ENCODE measurements around the gene ASTN2.

The ASTN2 gene

GRCh38 chr9:116928289-116928688 lies 486.6 kb downstream of the ASTN2 start:
- no peaks in the 10 kb centered on the region for H3K79me1 ChIP-seq (ENCODE audit: low read depth, low read length)
- H2AFZ ChIP-seq (ENCODE audit: low read length) = no peak overlapping the region
- H2BK120ac ChIP-seq (ENCODE audit: low read depth, low read length) = no peak overlapping the region
- no peak overlapping the region for H4K8ac ChIP-seq (ENCODE audit: low read depth, low read length)
- no peaks in the 10 kb centered on the region for H3K36me3 ChIP-seq (replicated peaks in 1 of 2; ENCODE audit: control insufficient read depth in 2 of 2, insufficient read depth in 2 of 2, low read length in 2 of 2)
- no peak overlapping the region for H3K4ac ChIP-seq (ENCODE audit: low read length)
- H3K9ac ChIP-seq (ENCODE audit: low read depth, low read length, poor library complexity) = no peak overlapping the region
- no peak overlapping the region for H4K91ac ChIP-seq (ENCODE audit: low read depth, low read length, poor library complexity)
- DNase-seq (ENCODE audit: low spot score) = no peak
- no peak overlapping the region for H3K18ac ChIP-seq (ENCODE audit: low read length)
- no CpG with 5 or more reads among the region's 2 CpGs for WGBS, 2 donors (ENCODE audit: extremely low coverage in 2 of 2, insufficient read length in 2 of 2, insufficient replicate concordance in 1 of 2)
- no peak overlapping the region for H2BK12ac ChIP-seq (ENCODE audit: low read length)
- H3K9me3 ChIP-seq (replicated peaks in 1 of 2; ENCODE audit: control insufficient read depth in 2 of 2, insufficient read depth in 1 of 2, low read depth in 1 of 2, low read length in 2 of 2) = no peaks in the 10 kb centered on the region
- H3K23ac ChIP-seq (ENCODE audit: low read depth, low read length, poor library complexity) = no peak overlapping the region
- H3K4me3 ChIP-seq (ENCODE audit: low read length in 2 of 2) = no peak overlapping the region
- no peak overlapping the region for H3K27ac ChIP-seq (replicated peaks; ENCODE audit: low read length)
- H3K4me2 ChIP-seq (ENCODE audit: insufficient read depth, low read length, poor library complexity, severe bottlenecking) = no peak overlapping the region
- H3K14ac ChIP-seq (ENCODE audit: low read length) = no peak overlapping the region
- no peak overlapping the region for H2BK5ac ChIP-seq (ENCODE audit: low read length)
- H2AK5ac ChIP-seq (ENCODE audit: low read depth, low read length) = no peak overlapping the region
- H3K4me1 ChIP-seq (ENCODE audit: control insufficient read depth in 2 of 2, insufficient read depth in 1 of 2, low read depth in 1 of 2, low read length in 2 of 2) = peaks cover 0 to 17% of the 10 kb centered on the region in 2 donors
- no peaks in the 10 kb centered on the region for H3K27me3 ChIP-seq (ENCODE audit: control insufficient read depth in 3 of 3, insufficient read depth in 3 of 3, low read depth in 1 of 3, low read length in 3 of 3)
- no peak overlapping the region for H2BK15ac ChIP-seq (ENCODE audit: low read length)

- no CpG with 5 or more reads among the region's 3 CpGs for WGBS, 2 donors (ENCODE audit: extremely low coverage in 2 of 2, insufficient read length in 2 of 2, insufficient replicate concordance in 1 of 2)
- no peak for DNase-seq (ENCODE audit: low spot score)
- no peak overlapping the region for H3K23ac ChIP-seq (ENCODE audit: low read depth, low read length, poor library complexity)
- no peak overlapping the region for H3K9ac ChIP-seq (ENCODE audit: low read depth, low read length, poor library complexity)
- no peaks in the 10 kb centered on the region for H3K79me1 ChIP-seq (ENCODE audit: low read depth, low read length)
- H3K18ac ChIP-seq (ENCODE audit: low read length) = no peak overlapping the region
- H2AK5ac ChIP-seq (ENCODE audit: low read depth, low read length) = no peak overlapping the region
- H3K27me3 ChIP-seq (ENCODE audit: control insufficient read depth in 3 of 3, insufficient read depth in 3 of 3, low read depth in 1 of 3, low read length in 3 of 3) = no peaks in the 10 kb centered on the region
- H3K4ac ChIP-seq (ENCODE audit: low read length) = no peak overlapping the region
- H2BK120ac ChIP-seq (ENCODE audit: low read depth, low read length) = no peak overlapping the region
- H3K36me3 ChIP-seq (replicated peaks in 1 of 2; ENCODE audit: control insufficient read depth in 2 of 2, insufficient read depth in 2 of 2, low read length in 2 of 2) = no peaks in the 10 kb centered on the region
- no peak overlapping the region for H2BK15ac ChIP-seq (ENCODE audit: low read length)
- H4K91ac ChIP-seq (ENCODE audit: low read depth, low read length, poor library complexity) = no peak overlapping the region
- H3K9me3 ChIP-seq (replicated peaks in 1 of 2; ENCODE audit: control insufficient read depth in 2 of 2, insufficient read depth in 1 of 2, low read depth in 1 of 2, low read length in 2 of 2) = no peaks in the 10 kb centered on the region
- no peak overlapping the region for H3K27ac ChIP-seq (replicated peaks; ENCODE audit: low read length)
- no peak overlapping the region for H2BK12ac ChIP-seq (ENCODE audit: low read length)
- no peak overlapping the region for H3K14ac ChIP-seq (ENCODE audit: low read length)
- no peak overlapping the region for H2BK5ac ChIP-seq (ENCODE audit: low read length)
- H3K4me3 ChIP-seq (ENCODE audit: low read length in 2 of 2) = no peak overlapping the region
- no peak overlapping the region for H2AFZ ChIP-seq (ENCODE audit: low read length)
- H4K8ac ChIP-seq (ENCODE audit: low read depth, low read length) = no peak overlapping the region
- peaks cover 0 to 16% of the 10 kb centered on the region in 2 donors for H3K4me1 ChIP-seq (ENCODE audit: control insufficient read depth in 2 of 2, insufficient read depth in 1 of 2, low read depth in 1 of 2, low read length in 2 of 2)
- no peak overlapping the region for H3K4me2 ChIP-seq (ENCODE audit: insufficient read depth, low read length, poor library complexity, severe bottlenecking)
Measured at GRCh38 chr9:116927726-116928125, 487.1 kb downstream of the ASTN2 start.

GRCh38 chr9:116925121-116925520 lies 489.7 kb downstream of the ASTN2 start:
- Histone ChIP-seq H2AFZ (ENCODE audit: low read length) (no peak overlapping the region), H3K23ac (ENCODE audit: low read depth, low read length, poor library complexity) (no peak overlapping the region), H2AK5ac (ENCODE audit: low read depth, low read length) (no peak overlapping the region)

GRCh38 chr9:116924462-116925110 lies 490.3 kb downstream of the ASTN2 start:
- no peaks in the 10 kb centered on the region for H3K79me1 ChIP-seq (ENCODE audit: low read depth, low read length)
- H2BK5ac ChIP-seq (ENCODE audit: low read length) = no peak overlapping the region
- H4K8ac ChIP-seq (ENCODE audit: low read depth, low read length) = no peak overlapping the region
- no peak overlapping the region for H3K4me2 ChIP-seq (ENCODE audit: insufficient read depth, low read length, poor library complexity, severe bottlenecking)
- no peak overlapping the region for H2BK12ac ChIP-seq (ENCODE audit: low read length)
- no peak overlapping the region for H2AFZ ChIP-seq (ENCODE audit: low read length)
- H3K4me3 ChIP-seq (ENCODE audit: low read length in 2 of 2) = no peak overlapping the region
- WGBS, 2 donors (ENCODE audit: extremely low coverage in 2 of 2, insufficient read length in 2 of 2, insufficient replicate concordance in 1 of 2) = no CpG with 5 or more reads among the region's 6 CpGs
- H2BK120ac ChIP-seq (ENCODE audit: low read depth, low read length) = no peak overlapping the region
- H3K18ac ChIP-seq (ENCODE audit: low read length) = no peak overlapping the region
- H4K91ac ChIP-seq (ENCODE audit: low read depth, low read length, poor library complexity) = no peak overlapping the region
- no peaks in the 10 kb centered on the region for H3K27me3 ChIP-seq (ENCODE audit: control insufficient read depth in 3 of 3, insufficient read depth in 3 of 3, low read depth in 1 of 3, low read length in 3 of 3)
- H2AK5ac ChIP-seq (ENCODE audit: low read depth, low read length) = no peak overlapping the region
- no peaks in the 10 kb centered on the region for H3K9me3 ChIP-seq (replicated peaks in 1 of 2; ENCODE audit: control insufficient read depth in 2 of 2, insufficient read depth in 1 of 2, low read depth in 1 of 2, low read length in 2 of 2)
- no peaks in the 10 kb centered on the region for H3K36me3 ChIP-seq (replicated peaks in 1 of 2; ENCODE audit: control insufficient read depth in 2 of 2, insufficient read depth in 2 of 2, low read length in 2 of 2)
- no peak overlapping the region for H3K14ac ChIP-seq (ENCODE audit: low read length)
- no peak overlapping the region for H3K9ac ChIP-seq (ENCODE audit: low read depth, low read length, poor library complexity)
- no peak overlapping the region for H2BK15ac ChIP-seq (ENCODE audit: low read length)
- no peak overlapping the region for H3K27ac ChIP-seq (replicated peaks; ENCODE audit: low read length)
- H3K4me1 ChIP-seq (ENCODE audit: control insufficient read depth in 2 of 2, insufficient read depth in 1 of 2, low read depth in 1 of 2, low read length in 2 of 2) = peaks cover 0 to 13% of the 10 kb centered on the region in 2 donors
- DNase-seq (ENCODE audit: low spot score) = no peak
- H3K4ac ChIP-seq (ENCODE audit: low read length) = no peak overlapping the region
- H3K23ac ChIP-seq (ENCODE audit: low read depth, low read length, poor library complexity) = no peak overlapping the region

More at GRCh38 chr9:116925121-116925520, 489.7 kb downstream of the ASTN2 start:
- Histone ChIP-seq H3K4ac (ENCODE audit: low read length) (no peak overlapping the region), H2BK5ac (ENCODE audit: low read length) (no peak overlapping the region), H3K4me2 (ENCODE audit: insufficient read depth, low read length, poor library complexity, severe bottlenecking) (no peak overlapping the region), H3K27me3 (ENCODE audit: control insufficient read depth in 3 of 3, insufficient read depth in 3 of 3, low read depth in 1 of 3, low read length in 3 of 3) (no peaks in the 10 kb centered on the region), H3K27ac (replicated peaks; ENCODE audit: low read length) (no peak overlapping the region), H3K79me1 (ENCODE audit: low read depth, low read length) (no peaks in the 10 kb centered on the region), H3K9ac (ENCODE audit: low read depth, low read length, poor library complexity) (no peak overlapping the region), H3K9me3 (replicated peaks in 1 of 2; ENCODE audit: control insufficient read depth in 2 of 2, insufficient read depth in 1 of 2, low read depth in 1 of 2, low read length in 2 of 2) (no peaks in the 10 kb centered on the region), H4K8ac (ENCODE audit: low read depth, low read length) (no peak overlapping the region), H3K36me3 (replicated peaks in 1 of 2; ENCODE audit: control insufficient read depth in 2 of 2, insufficient read depth in 2 of 2, low read length in 2 of 2) (no peaks in the 10 kb centered on the region), H3K14ac (ENCODE audit: low read length) (no peak overlapping the region), H4K91ac (ENCODE audit: low read depth, low read length, poor library complexity) (no peak overlapping the region), H2BK12ac (ENCODE audit: low read length) (no peak overlapping the region), H3K18ac (ENCODE audit: low read length) (no peak overlapping the region), H2BK120ac (ENCODE audit: low read depth, low read length) (no peak overlapping the region), H2BK15ac (ENCODE audit: low read length) (no peak overlapping the region), H3K4me3 (ENCODE audit: low read length in 2 of 2) (no peak overlapping the region), H3K4me1 (ENCODE audit: control insufficient read depth in 2 of 2, insufficient read depth in 1 of 2, low read depth in 1 of 2, low read length in 2 of 2) (peaks cover 0 to 16% of the 10 kb centered on the region in 2 donors)
- no peak for DNase-seq (ENCODE audit: low spot score)
